ENCODE data around the gene IRF4.

GRCh38 chr6:348860-349396, 42.6 kb upstream of the IRF4 start:
- TF ChIP-seq CTCF (IDR thresholded peaks at IDR 0.05) (no peak), EZH2 (IDR thresholded peaks at IDR 0.05; ENCODE audit: borderline replicate concordance, insufficient read depth, low read depth, low read length, poor library complexity, severe bottlenecking) (no peak)

Measured in B cell (primary cell).